Subcutaneous adipose tissue (tissue), 4 donors: Measurements from ENCODE around the gene MIGA2. TPM values are rescaled to one million over a fixed set of nuclear protein-coding genes. Genes with fewer than 3 reads are reported as not detected.

Experiments used
- total RNA-seq, 4 donors: library from RNA; depleted of rRNA; stranded (reverse); fragments of >200 nt; gene quantifications; one replicate each; pipeline ENCODE4 v1.1.0, GENCODE V29; 2016
- TF ChIP-seq, protein P1 (sequence below): fragments of 450-650 bp; IDR thresholded peaks from one replicate; pipeline ENCODE4 v1.5.1; 2016; ENCODE audit warnings: low read depth, mild to moderate bottlenecking, control low read depth, antibody characterized with exemption, moderate library complexity

MIGA2 gene
- total RNA-seq, 4 donors from 2014 or later, result 8.8 to 50.5 (median 12.4) TPM

GRCh38 chr9:129007766-129008468 is 28.5 kb upstream of the MIGA2 start:
- TF ChIP-seq, protein P1, sequence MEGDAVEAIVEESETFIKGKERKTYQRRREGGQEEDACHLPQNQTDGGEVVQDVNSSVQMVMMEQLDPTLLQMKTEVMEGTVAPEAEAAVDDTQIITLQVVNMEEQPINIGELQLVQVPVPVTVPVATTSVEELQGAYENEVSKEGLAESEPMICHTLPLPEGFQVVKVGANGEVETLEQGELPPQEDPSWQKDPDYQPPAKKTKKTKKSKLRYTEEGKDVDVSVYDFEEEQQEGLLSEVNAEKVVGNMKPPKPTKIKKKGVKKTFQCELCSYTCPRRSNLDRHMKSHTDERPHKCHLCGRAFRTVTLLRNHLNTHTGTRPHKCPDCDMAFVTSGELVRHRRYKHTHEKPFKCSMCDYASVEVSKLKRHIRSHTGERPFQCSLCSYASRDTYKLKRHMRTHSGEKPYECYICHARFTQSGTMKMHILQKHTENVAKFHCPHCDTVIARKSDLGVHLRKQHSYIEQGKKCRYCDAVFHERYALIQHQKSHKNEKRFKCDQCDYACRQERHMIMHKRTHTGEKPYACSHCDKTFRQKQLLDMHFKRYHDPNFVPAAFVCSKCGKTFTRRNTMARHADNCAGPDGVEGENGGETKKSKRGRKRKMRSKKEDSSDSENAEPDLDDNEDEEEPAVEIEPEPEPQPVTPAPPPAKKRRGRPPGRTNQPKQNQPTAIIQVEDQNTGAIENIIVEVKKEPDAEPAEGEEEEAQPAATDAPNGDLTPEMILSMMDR, result no peak

DNA sequence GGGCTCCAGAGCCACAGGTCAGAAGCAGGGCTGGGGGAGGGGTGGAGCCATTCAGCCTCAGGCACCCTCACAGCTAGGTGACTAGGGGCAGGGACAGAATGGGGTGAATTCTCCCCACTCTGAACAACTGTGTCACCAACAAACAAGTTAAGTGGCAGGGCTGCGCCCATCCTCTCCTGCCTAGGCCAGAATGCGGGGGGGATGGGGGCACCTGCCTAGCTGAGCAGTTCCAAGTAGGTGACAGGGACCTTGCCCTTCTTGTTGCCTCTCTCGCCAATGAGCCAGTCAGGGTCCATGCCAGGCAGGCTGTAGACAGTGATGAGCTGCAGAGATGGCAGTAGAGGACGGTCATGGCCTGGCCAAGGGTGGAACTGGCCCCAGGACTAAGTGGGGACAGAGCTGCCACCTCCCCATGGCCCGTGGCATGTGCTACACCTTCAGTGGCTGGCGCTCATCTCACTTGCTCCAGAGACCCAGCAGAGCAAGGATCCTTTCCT is 27.9 kb upstream of the MIGA2 start:
- TF ChIP-seq, protein P1, result no peak

GRCh38 chr9:129008986-129009583 is 27.3 kb upstream of the MIGA2 start:
- TF ChIP-seq, protein P1, result no peak

DNA sequence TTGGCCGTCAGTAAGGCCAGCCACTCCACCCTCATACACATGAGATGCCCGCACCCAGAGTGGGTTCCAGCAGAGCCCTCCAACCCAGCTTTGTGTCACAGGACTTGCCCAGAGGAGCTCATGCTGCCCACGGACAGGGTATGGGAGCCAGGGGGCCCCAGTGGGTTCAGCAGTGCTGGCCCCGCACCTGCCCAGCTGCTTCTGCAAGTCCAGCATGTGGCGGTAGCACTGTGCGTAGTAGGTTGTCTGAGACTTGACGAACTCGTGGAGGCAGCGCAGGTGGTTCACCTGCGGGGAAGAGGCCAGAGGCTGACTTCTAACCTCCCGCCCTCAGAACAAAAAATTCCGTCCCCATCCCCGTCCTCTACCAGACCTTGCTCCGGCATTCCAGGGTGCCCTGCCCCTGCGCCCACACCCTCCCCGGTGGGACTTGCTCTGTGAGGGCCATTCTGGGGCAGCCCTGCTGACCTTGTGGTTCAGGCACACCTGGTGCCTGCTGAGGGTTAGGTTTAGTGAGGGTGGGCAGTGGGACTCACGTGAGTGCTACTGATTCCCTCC is 26.8 kb upstream of the MIGA2 start:
- TF ChIP-seq, protein P1, result no peak

GRCh38 chr9:129010267-129010975 is 26.0 kb upstream of the MIGA2 start:
- TF ChIP-seq, protein P1, result no peak

DNA sequence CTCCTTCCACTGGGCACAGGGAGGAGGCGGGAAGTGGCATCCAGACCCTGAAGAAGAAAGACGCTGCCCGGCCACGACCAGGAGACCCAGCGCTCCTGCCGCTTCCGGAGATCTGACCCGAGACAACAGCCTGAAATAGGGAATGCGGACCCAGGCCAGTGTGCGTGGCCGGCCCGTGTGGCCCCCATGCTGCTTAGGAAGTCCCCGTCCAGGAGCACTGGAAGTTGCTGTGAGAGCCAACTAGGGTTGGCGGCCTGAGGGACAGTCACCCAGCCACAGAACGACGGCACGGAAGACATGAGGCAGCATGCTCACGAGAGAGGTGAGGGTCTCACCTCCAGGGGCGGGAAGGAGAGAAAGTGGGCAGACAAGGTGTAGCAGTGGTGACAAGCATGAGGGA is 25.3 kb upstream of the MIGA2 start:
- TF ChIP-seq, protein P1, result no peak

DNA sequence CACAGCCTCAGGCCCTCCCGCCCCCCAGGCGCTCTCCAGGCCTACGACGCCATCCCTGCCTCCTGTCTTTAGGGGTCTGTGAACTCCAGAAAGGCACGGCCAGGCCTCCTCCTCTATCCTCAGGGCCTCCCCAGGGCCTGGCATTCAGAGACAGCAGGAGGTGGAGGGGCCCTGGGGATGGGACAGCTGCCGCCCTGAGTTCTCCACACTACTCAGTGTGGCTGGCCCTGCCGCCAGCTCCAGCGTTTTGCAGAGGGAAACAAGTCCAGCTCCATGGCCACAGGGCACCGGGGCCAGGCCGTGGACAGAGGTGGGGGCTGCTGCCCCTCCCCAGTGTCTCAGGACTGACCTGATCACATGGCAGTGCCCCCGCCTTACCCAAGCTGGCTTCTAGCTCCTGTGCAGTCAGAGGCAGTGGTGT is 24.7 kb upstream of the MIGA2 start:
- TF ChIP-seq, protein P1, result no peak
